ENCODE data around the gene UROS. TPM values are rescaled to one million over a fixed set of nuclear protein-coding genes. Genes with fewer than 3 reads are reported as not detected.
A peak's percentile ranks its signal among the peaks of the same experiment; 100 is the strongest.

UROS gene
- total RNA-seq, 1 donor from 2014 or later: 75.2 TPM

- DNase-seq: no peak
- ATAC-seq: no peak
- intact Hi-C loops (cut with micrococcal nuclease): no loop called here
Measured at GRCh38 chr10:125840406-125840805, 17.3 kb upstream of the UROS start.

DNA sequence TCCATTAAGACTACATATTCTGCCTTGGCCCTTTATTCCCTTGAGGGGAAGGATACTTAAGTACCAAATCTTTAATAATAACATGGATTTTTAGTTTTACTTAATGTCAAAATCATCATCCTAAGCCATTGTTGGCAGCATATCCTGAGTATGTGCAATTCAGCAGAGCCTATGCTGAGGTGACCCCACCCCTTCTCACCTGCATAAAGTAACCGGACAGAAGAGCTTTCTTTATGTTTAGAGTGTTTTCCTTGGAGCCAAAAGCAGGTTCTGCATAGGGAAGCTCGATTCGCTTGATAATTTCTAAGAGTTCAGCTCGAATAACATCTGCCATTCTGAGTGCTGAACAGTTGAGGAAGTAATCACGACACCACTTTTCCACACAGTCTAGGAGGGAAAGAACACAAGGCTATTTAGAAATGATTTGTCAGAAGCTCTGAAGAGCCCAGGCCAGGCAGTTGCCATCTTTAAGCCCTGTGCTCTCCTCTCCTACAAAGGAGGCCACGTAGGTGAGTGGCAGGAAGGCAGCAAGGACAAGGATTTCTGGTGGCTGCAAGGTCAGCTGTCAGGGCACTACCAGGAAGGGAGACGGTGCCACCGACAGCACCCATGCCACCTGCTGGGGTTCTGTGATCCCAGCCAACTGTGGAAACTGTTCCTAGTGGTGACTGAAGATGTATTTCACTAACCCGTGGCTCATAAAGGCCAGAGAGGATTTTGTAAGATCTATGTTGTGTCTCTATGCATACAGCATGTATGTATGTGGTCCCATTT, 15.9 kb upstream of the UROS start:
- DNase-seq (no peak), ATAC-seq (peak; percentile 32)
- intact Hi-C loops (cut with micrococcal nuclease): no loop called here

DNA sequence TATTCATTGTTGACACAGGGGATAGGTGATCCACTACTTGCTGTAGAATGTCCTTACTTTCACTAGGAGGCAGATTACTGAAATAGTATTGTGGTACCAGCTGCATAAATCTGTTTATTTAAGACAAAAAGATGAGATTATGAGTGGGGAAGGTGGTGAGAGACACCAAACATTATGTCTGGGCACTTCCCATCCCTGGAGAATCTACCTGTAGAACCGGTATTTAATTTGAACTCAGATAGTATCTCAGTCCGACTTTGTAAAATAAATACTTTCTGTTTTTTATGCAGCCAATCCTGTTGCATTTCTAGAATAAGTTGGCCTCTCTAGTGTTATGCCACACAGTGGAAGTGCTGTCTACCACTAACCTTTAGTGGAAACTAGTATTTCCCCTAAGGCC, 13.7 kb upstream of the UROS start:
- no peak for ATAC-seq
- DNase-seq: no peak
- intact Hi-C loops (cut with micrococcal nuclease): no loop called here

GRCh38 chr10:125828311-125828710, 5.3 kb upstream of the UROS start:
- DNase-seq (no peak), ATAC-seq (no peak)

GRCh38 chr10:125827133-125827532, 4.1 kb upstream of the UROS start:
- DNase-seq (no peak), ATAC-seq (no peak)
- intact Hi-C loops (cut with micrococcal nuclease): loop anchor here (10.0 kb wide), 1 partner anchor 102 kb away; no protein-coding TSS in a partner anchor

More at GRCh38 chr10:125828311-125828710, 5.3 kb upstream of the UROS start:
- intact Hi-C loops (cut with micrococcal nuclease): loop anchor here (10.0 kb wide), 1 partner anchor 104 kb away; no protein-coding TSS in a partner anchor

- intact Hi-C loops (cut with micrococcal nuclease): loop anchor here (10.0 kb wide), 1 partner anchor 100 kb away; no protein-coding TSS in a partner anchor
- DNase-seq: no peak
- no peak for ATAC-seq
Measured at GRCh38 chr10:125824736-125825135, 1.7 kb upstream of the UROS start.

- intact Hi-C loops (cut with micrococcal nuclease): loop anchor here (10.0 kb wide), 1 partner anchor 99 kb away; no protein-coding TSS in a partner anchor
- ATAC-seq (no peak), DNase-seq (no peak)
Measured at GRCh38 chr10:125823663-125824251, 699 bp upstream of the UROS start.

- no peak for ATAC-seq
- no peak for DNase-seq
- intact Hi-C loops (cut with micrococcal nuclease): loop anchor here (10.0 kb wide), 1 partner anchor 96 kb away; no protein-coding TSS in a partner anchor
Measured at GRCh38 chr10:125820701-125821100, 2.4 kb downstream of the UROS start.

GRCh38 chr10:125817337-125817946, 5.6 kb downstream of the UROS start:
- ATAC-seq: no peak
- no peak for DNase-seq
- intact Hi-C loops (cut with micrococcal nuclease): no loop called here

DNA sequence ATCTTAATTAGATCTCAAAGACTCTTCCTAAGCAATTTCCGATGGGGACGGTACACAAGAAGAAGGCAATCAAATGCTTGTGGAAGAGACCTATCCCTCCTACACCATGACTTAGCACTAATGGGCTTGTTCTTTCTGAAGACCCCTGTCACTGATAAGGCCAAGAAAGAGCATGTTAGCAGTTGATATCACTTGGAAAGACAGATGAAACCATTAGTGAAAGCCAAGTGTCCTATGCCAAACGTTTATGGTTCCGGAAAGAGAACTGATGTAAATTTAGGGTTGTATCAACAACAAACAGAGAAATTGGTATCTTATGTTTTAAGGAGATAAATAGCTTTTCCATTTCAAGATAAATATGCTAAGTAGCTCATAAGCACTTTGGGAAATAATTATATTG, 6.5 kb downstream of the UROS start:
- intact Hi-C loops (cut with micrococcal nuclease): no loop called here
- DNase-seq (no peak), ATAC-seq (no peak)

- ATAC-seq: no peak
- intact Hi-C loops (cut with micrococcal nuclease): no loop called here
- no peak for DNase-seq
Measured at GRCh38 chr10:125815764-125816163, 7.3 kb downstream of the UROS start.

GRCh38 chr10:125812128-125812750, 10.8 kb downstream of the UROS start:
- intact Hi-C loops (cut with micrococcal nuclease): no loop called here
- ATAC-seq: no peak

DNA sequence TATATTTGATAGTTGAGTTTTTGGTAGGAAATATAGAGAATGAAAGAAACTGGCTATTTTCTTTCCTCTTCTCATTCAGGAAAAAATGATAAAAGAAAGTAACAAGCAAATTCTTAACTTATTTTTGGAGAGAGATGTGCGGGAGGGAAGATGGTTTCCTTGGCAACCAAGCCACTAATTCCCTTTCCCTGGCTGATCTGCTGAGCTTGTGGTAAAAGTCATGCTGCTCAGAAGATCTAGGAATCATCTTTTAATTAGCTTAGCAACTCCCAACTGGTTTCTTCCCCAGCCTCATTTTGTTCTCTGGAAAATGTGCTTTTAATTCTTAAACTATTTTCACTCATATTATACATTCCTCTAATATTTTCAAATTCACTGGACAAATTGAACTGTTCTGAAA, 11.8 kb downstream of the UROS start:
- DNase-seq (no peak), ATAC-seq (no peak)
- intact Hi-C loops (cut with micrococcal nuclease): no loop called here

More at GRCh38 chr10:125812128-125812750, 10.8 kb downstream of the UROS start:
- DNase-seq: no peak

GRCh38 chr10:125808047-125808446, 15.0 kb downstream of the UROS start:
- intact Hi-C loops (cut with micrococcal nuclease): no loop called here
- DNase-seq (no peak), ATAC-seq (no peak)

DNA sequence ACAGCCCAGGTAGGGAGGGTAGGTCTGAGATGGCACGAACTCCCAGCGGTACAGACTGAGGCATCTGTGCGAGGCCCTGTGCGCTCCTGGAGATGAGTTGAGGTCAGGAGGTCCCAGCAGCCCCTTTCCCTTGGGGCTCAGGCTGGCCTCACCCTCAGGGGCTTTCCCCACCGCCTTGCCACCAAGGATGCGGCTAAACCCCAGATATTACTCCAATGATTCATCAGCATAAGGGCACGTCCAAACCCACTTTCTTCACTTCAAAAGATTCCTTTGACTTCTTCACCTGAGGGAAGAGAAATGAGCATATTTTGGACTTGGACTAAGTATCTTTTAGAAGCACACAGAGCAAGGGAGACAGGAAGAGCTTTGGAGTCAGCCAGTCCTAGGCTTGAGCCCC, 20.3 kb downstream of the UROS start:
- intact Hi-C loops (cut with micrococcal nuclease): no loop called here

GRCh38 chr10:125802131-125802530, 20.9 kb downstream of the UROS start:
- intact Hi-C loops (cut with micrococcal nuclease): no loop called here
- ATAC-seq: no peak
- DNase-seq: no peak

More for the DNA sequence above, 20.3 kb downstream of the UROS start:
- DNase-seq (no peak), ATAC-seq (no peak)

- DNase-seq: no peak
- intact Hi-C loops (cut with micrococcal nuclease): no loop called here
- no peak for ATAC-seq
Measured at GRCh38 chr10:125801574-125801973, 21.5 kb downstream of the UROS start.

DNA sequence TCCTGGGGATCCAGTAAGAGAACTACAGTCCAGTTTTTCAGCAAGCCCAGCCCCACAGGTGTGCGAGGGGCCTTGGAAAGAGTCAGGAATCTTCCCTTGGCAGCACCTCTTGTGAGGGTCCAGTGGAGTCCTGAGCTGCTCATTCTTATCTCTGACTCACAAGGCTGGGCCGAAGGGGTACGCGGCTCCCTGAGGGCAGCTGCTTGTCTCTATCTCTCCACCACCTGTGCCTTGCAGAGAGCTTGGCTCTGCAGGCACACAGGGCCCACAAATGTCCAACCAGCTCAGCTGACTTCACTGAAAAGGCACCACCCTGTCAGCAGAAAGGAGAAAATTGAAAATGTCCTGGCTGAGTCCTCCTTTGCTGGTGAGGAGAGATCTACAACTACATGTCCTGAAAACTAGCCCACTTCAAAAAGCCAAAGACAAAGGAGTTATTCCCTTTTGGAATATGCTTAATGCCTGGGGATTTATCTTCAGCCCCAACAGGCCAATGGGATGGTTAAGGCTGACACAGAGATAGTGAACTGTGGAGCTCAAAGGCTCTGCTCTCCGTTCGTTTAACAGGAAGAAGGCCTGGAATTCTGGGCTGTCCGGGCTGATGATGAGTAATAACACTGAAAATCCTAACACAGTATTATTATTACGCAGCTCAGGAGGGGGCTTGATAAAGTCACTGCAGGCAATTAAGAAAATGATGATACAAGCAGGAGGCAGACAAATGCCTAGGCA, 23.4 kb downstream of the UROS start:
- intact Hi-C loops (cut with micrococcal nuclease): no loop called here
- DNase-seq (no peak), ATAC-seq (no peak)

- intact Hi-C loops (cut with micrococcal nuclease): no loop called here
Measured at GRCh38 chr10:125797994-125798662, 24.9 kb downstream of the UROS start.

More at GRCh38 chr10:125797994-125798662, 24.9 kb downstream of the UROS start:
- no peak for DNase-seq
- ATAC-seq: no peak
